Gastroesophageal sphincter (tissue), 4 donors: ENCODE results near the gene TAB2. TPM values are rescaled to one million over a fixed set of nuclear protein-coding genes. Genes with fewer than 3 reads are reported as not detected.

Source experiments
- ATAC-seq: fragments of 150-250 bp; one replicate; pipeline ENCODE4 v1.9.1; 2016; ENCODE audit warnings: mild to moderate bottlenecking, moderate library complexity
- H3K27ac ChIP-seq, 4 donors: fragments of 200-600 bp; sonication (generic) in 3 of 4; 1 replicate in 3 of 4; 2 replicates in 1 of 4; pipeline ENCODE4 v1.5.1; 2016 to 2019
- H3K27me3 ChIP-seq: fragments of 200-600 bp; sonication (generic); one replicate; pipeline ENCODE4 v1.5.1; 2019
- H3K36me3 ChIP-seq, 2 donors: fragments of 200-600 bp; sonication (generic); one replicate each; pipeline ENCODE4 v1.5.1; 2019; ENCODE audit warnings: control low read depth in 1 of 2
- H3K4me1 ChIP-seq, 3 donors: fragments of 200-600 bp; sonication (generic); 1 replicate in 2 of 3; 2 replicates in 1 of 3; pipeline ENCODE4 v1.5.1; 2016 to 2019; ENCODE audit warnings: control low read depth in 2 of 3
- H3K4me3 ChIP-seq, 2 donors: fragments of 200-600 bp; sonication (generic); one replicate each; pipeline ENCODE4 v1.5.1; 2019; ENCODE audit warnings: mild to moderate bottlenecking in 1 of 2, moderate library complexity in 1 of 2
- H3K9me3 ChIP-seq, 3 donors: fragments of 200-600 bp; sonication (generic); one replicate each; pipeline ENCODE4 v1.5.1; 2017 to 2019; ENCODE audit warnings: control low read depth in 2 of 3
- CTCF ChIP-seq, 4 experiments: fragments of 200-600 bp in 2 of 4; fragments of 450-650 bp in 2 of 4; sonication (generic) in 1 of 4; IDR thresholded peaks; one replicate each; pipeline ENCODE4 v1.5.1; 2017 to 2019; ENCODE audit warnings: antibody characterized with exemption in 4 of 4, mild to moderate bottlenecking in 2 of 4, moderate library complexity in 2 of 4
- EP300 ChIP-seq: sonication (generic); formaldehyde crosslinking; IDR thresholded peaks from one replicate; pipeline ENCODE4 v1.6.1; 2017; ENCODE audit warnings: antibody characterized with exemption, mild to moderate bottlenecking
- POLR2A ChIP-seq, 2 donors: fragments of 450-650 bp; IDR thresholded peaks; one replicate each; pipeline ENCODE4 v1.6.1; 2017; ENCODE audit warnings: antibody characterized with exemption in 2 of 2, mild to moderate bottlenecking in 2 of 2, moderate library complexity in 1 of 2
- POLR2AphosphoS5 ChIP-seq: sonication (generic); formaldehyde crosslinking; IDR thresholded peaks from one replicate; pipeline ENCODE4 v1.6.1; 2017; ENCODE audit warnings: antibody characterized with exemption
- WGBS, 2 donors: methylation state at CpG; one replicate each; pipeline ENCODE4 v1.1.5; 2018; ENCODE audit warnings: low coverage in 1 of 2; 5-methylcytosine and 5-hydroxymethylcytosine counted together
- total RNA-seq, 4 donors: library from RNA; depleted of rRNA; stranded (reverse); fragments of >200 nt; gene quantifications; one replicate each; pipeline ENCODE4 v1.1.0, GENCODE V29; 2016

Gene TAB2
- total RNA-seq, 4 donors from 2014 or later = 69.5 to 111 (median 97.0) TPM

GRCh38 chr6:149284904-149285303, 32.6 kb upstream of the TAB2 start:
- Histone ChIP-seq H3K27ac (no peak overlapping the region), H3K4me1 (no peaks in the 10 kb centered on the region), H3K36me3 (no peaks in the 10 kb centered on the region), H3K27me3 (no peaks in the 10 kb centered on the region), H3K9me3 (no peaks in the 10 kb centered on the region), H3K4me3 (no peak overlapping the region)
- WGBS, 2 donors = 59% methylated on average over 3 of the region's 3 CpGs; no CpG with 5 or more reads in 1 of the 2 donors
- no peak for TF ChIP-seq EP300
- TF ChIP-seq CTCF (IDR thresholded peaks at IDR 0.05) = no peak
- no peak for TF ChIP-seq POLR2AphosphoS5
- TF ChIP-seq POLR2A (IDR thresholded peaks at IDR 0.05) = no peak
- no peak for ATAC-seq

GRCh38 chr6:149285626-149286025, 31.9 kb upstream of the TAB2 start:
- 76 to 91% methylated on average over 6 of the region's 6 CpGs for WGBS, 2 donors

GRCh38 chr6:149286905-149287304, 30.6 kb upstream of the TAB2 start:
- no peaks in the 10 kb centered on the region for H3K9me3 ChIP-seq
- TF ChIP-seq POLR2AphosphoS5 (no peak), POLR2A (IDR thresholded peaks at IDR 0.05) (no peak), CTCF (IDR thresholded peaks at IDR 0.05) (no peak), EP300 (no peak)
- no peak for ATAC-seq
- H3K36me3 ChIP-seq = no peaks in the 10 kb centered on the region
- H3K4me1 ChIP-seq = no peaks in the 10 kb centered on the region
- no peak overlapping the region for H3K27ac ChIP-seq
- no peaks in the 10 kb centered on the region for H3K27me3 ChIP-seq
- WGBS, 2 donors = 77 to 85% methylated on average over 4 to 6 of the region's 6 CpGs
- no peak overlapping the region for H3K4me3 ChIP-seq

More at GRCh38 chr6:149285626-149286025, 31.9 kb upstream of the TAB2 start:
- Histone ChIP-seq H3K9me3 (no peaks in the 10 kb centered on the region), H3K4me3 (no peak overlapping the region), H3K27ac (no peak overlapping the region), H3K36me3 (no peaks in the 10 kb centered on the region), H3K4me1 (no peaks in the 10 kb centered on the region), H3K27me3 (no peaks in the 10 kb centered on the region)
- TF ChIP-seq POLR2AphosphoS5 (no peak), POLR2A (IDR thresholded peaks at IDR 0.05) (no peak), CTCF (IDR thresholded peaks at IDR 0.05) (no peak), EP300 (no peak)
- no peak for ATAC-seq

- TF ChIP-seq EP300 = no peak
- no peak for TF ChIP-seq POLR2AphosphoS5
- TF ChIP-seq CTCF (IDR thresholded peaks at IDR 0.05) = no peak
- TF ChIP-seq POLR2A (IDR thresholded peaks at IDR 0.05) = no peak
- ATAC-seq = no peak
- H3K4me3 ChIP-seq = no peak overlapping the region
- WGBS, 2 donors = 70 to 95% methylated on average over 2 to 3 of the region's 4 CpGs
- H3K9me3 ChIP-seq = no peaks in the 10 kb centered on the region
- H3K4me1 ChIP-seq = no peaks in the 10 kb centered on the region
- no peak overlapping the region for H3K27ac ChIP-seq
- no peaks in the 10 kb centered on the region for H3K36me3 ChIP-seq
- H3K27me3 ChIP-seq = no peaks in the 10 kb centered on the region
Measured at GRCh38 chr6:149289192-149289781, 28.2 kb upstream of the TAB2 start.

- 100% methylated on average over 1 of the region's 1 CpG; no CpG with 5 or more reads in 1 of the 2 donors for WGBS, 2 donors
- H3K9me3 ChIP-seq = no peaks in the 10 kb centered on the region
- no peak for ATAC-seq
- no peaks in the 10 kb centered on the region for H3K27me3 ChIP-seq
- H3K27ac ChIP-seq = no peak overlapping the region
- H3K4me3 ChIP-seq = no peak overlapping the region
- H3K4me1 ChIP-seq = no peaks in the 10 kb centered on the region
- no peak for TF ChIP-seq CTCF (IDR thresholded peaks at IDR 0.05)
- no peak for TF ChIP-seq EP300
- no peak for TF ChIP-seq POLR2AphosphoS5
- TF ChIP-seq POLR2A (IDR thresholded peaks at IDR 0.05) = no peak
- no peaks in the 10 kb centered on the region for H3K36me3 ChIP-seq
Measured at GRCh38 chr6:149289966-149290365, 27.5 kb upstream of the TAB2 start.
